Measurements from ENCODE around the gene SH3PXD2A.

Gene SH3PXD2A

GRCh38 chr10:103566536-103566935 lies 288.8 kb downstream of the SH3PXD2A start:
- H3K4me2 ChIP-seq (ENCODE audit: low read length) = no peak overlapping the region
- H3K79me2 ChIP-seq = peaks cover 14% of the 10 kb centered on the region
- no peak for TF ChIP-seq CTCF (IDR thresholded peaks at IDR 0.05)
- H2AFZ ChIP-seq = no peak overlapping the region
- H3K9me3 ChIP-seq (ENCODE audit: control insufficient read depth, low read length) = no peaks in the 10 kb centered on the region
- H3K4me3 ChIP-seq (ENCODE audit: low read depth, low read length) = no peak overlapping the region
- no peak overlapping the region for H3K9ac ChIP-seq
- H3K4me1 ChIP-seq = peaks cover 5% of the 10 kb centered on the region
- no peaks in the 10 kb centered on the region for H3K36me3 ChIP-seq (ENCODE audit: control insufficient read depth, insufficient read depth, low read length)
- no peaks in the 10 kb centered on the region for H3K27me3 ChIP-seq (ENCODE audit: control insufficient read depth, insufficient read depth, low read length)
- H3K27ac ChIP-seq = no peak overlapping the region

GRCh38 chr10:103564776-103565520 lies 290.4 kb downstream of the SH3PXD2A start:
- peak; percentile 45 for TF ChIP-seq CTCF (IDR thresholded peaks at IDR 0.05)
- Histone ChIP-seq H3K4me1 (peaks cover 5% of the 10 kb centered on the region), H3K4me3 (ENCODE audit: low read depth, low read length) (no peak overlapping the region), H3K36me3 (ENCODE audit: control insufficient read depth, insufficient read depth, low read length) (no peaks in the 10 kb centered on the region), H3K9me3 (ENCODE audit: control insufficient read depth, low read length) (no peaks in the 10 kb centered on the region), H3K27me3 (ENCODE audit: control insufficient read depth, insufficient read depth, low read length) (no peaks in the 10 kb centered on the region), H3K27ac (no peak overlapping the region), H3K79me2 (peaks cover 17% of the 10 kb centered on the region), H3K9ac (no peak overlapping the region), H3K4me2 (ENCODE audit: low read length) (no peak overlapping the region), H2AFZ (no peak overlapping the region)

GRCh38 chr10:103564116-103564501 lies 291.3 kb downstream of the SH3PXD2A start:
- Histone ChIP-seq H3K9ac (no peak overlapping the region), H3K4me2 (ENCODE audit: low read length) (no peak overlapping the region), H2AFZ (no peak overlapping the region), H3K27me3 (ENCODE audit: control insufficient read depth, insufficient read depth, low read length) (no peaks in the 10 kb centered on the region), H3K36me3 (ENCODE audit: control insufficient read depth, insufficient read depth, low read length) (no peaks in the 10 kb centered on the region), H3K79me2 (peaks cover 21% of the 10 kb centered on the region), H3K4me3 (ENCODE audit: low read depth, low read length) (no peak overlapping the region), H3K27ac (no peak overlapping the region), H3K9me3 (ENCODE audit: control insufficient read depth, low read length) (no peaks in the 10 kb centered on the region), H3K4me1 (peaks cover 5% of the 10 kb centered on the region)
- no peak for TF ChIP-seq CTCF (IDR thresholded peaks at IDR 0.05)

GRCh38 chr10:103563231-103564115 lies 291.9 kb downstream of the SH3PXD2A start:
- H3K4me2 ChIP-seq (ENCODE audit: low read length) = no peak overlapping the region
- TF ChIP-seq CTCF (IDR thresholded peaks at IDR 0.05) = no peak
- H3K79me2 ChIP-seq = peaks cover 21% of the 10 kb centered on the region
- peaks cover 4% of the 10 kb centered on the region for H3K4me1 ChIP-seq
- no peaks in the 10 kb centered on the region for H3K9me3 ChIP-seq (ENCODE audit: control insufficient read depth, low read length)
- no peaks in the 10 kb centered on the region for H3K27me3 ChIP-seq (ENCODE audit: control insufficient read depth, insufficient read depth, low read length)
- no peak overlapping the region for H3K9ac ChIP-seq
- no peak overlapping the region for H3K4me3 ChIP-seq (ENCODE audit: low read depth, low read length)
- no peak overlapping the region for H2AFZ ChIP-seq
- H3K36me3 ChIP-seq (ENCODE audit: control insufficient read depth, insufficient read depth, low read length) = no peaks in the 10 kb centered on the region
- H3K27ac ChIP-seq = no peak overlapping the region

Data from parathyroid adenoma (tissue), 2 donors.